RPMI7951 (cell line): ENCODE measurements around the gene VEGFC. TPM values are rescaled to one million over a fixed set of nuclear protein-coding genes. Genes with fewer than 3 reads are reported as not detected.

Experiments used
- DNase-seq: peaks from one replicate; pipeline ENCODE4 v3.0.0-alpha.2; 2012; ENCODE audit warnings: low read depth
- total RNA-seq: library from RNA; depleted of rRNA; stranded (reverse); fragments of >200 nt; shearing (Covaris generic); gene quantifications from 2 replicates; pipeline ENCODE4 v1.2.3, GENCODE V29; 2014

VEGFC gene
- total RNA-seq, 1 experiment from 2014 or later, result 58.6 TPM

DNA sequence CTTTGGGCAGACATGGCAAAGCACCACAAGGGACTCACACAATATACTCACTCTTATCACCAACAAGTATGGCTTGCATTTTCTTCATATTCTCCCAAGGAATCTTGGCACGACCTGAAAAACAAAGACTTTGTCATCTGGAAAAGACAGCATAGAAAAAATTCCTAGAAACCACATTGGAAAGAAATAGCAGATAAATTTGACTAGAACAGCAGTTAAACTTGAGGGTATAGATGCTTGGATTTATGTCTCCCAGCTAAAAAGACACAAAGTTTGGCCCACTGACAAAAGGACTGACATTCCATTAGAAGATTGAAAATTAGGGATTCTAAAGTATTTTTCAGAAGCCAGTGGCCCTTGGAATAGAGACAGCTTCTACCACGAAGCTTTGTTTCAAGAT, 6.9 kb upstream of the VEGFC start:
- no peak for DNase-seq

DNA sequence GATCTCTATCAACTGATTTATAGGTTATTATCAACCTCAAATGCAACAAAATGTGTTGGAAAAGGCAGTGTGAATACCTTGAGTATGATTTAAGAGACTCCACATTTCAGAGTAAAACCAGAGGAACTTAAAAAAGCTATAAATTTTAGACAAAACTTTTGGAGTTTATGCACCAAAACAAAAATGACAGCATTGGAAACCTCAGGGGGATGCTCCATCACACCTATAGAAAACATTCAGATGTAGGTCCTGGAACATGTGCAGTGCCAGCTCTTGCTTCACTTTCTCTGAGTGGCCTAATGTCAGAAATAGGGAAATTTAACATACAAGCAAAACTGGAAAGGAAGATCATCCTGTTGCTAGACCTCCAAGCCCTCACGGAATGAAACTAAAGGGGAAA, 5.8 kb upstream of the VEGFC start:
- no peak for DNase-seq

DNA sequence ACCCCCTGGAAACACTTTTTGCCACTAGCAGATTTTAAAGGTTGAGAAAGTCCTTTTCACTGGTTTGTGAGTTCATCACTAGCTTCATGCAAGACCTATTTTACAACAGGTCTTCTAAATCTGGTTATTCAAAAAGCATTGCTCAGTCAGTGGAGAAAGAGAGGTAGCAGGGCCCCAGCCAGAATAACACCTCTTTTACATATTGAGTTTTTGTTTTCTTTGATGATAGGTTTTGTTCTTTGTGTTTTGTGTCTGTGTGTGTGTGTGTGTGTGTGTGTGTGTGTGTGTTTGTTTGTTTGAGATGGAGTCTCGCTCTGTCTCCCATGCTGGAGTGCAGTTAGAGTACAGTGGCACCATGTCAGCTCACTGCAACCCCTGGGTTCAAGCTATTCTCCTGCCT, 2.7 kb upstream of the VEGFC start:
- no peak for DNase-seq

DNA sequence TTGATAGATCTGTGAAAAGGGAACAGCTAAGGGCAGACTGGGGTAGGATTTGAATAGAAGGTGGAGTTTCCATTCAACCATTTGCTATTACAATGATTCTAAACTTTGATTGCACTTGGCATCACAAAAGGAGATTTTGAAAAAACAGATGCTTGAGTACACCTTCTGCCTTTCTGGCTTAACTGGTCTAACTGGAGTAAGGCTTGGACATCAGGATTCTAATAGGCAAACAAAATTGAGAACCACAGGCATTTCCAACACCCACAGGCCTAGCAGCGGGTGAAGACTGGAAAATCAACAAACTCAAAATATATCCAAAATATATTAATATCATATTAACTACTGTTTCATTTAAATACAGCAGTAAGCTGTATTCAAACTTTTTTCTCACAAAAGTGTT, 1.9 kb upstream of the VEGFC start:
- DNase-seq, result no peak

DNA sequence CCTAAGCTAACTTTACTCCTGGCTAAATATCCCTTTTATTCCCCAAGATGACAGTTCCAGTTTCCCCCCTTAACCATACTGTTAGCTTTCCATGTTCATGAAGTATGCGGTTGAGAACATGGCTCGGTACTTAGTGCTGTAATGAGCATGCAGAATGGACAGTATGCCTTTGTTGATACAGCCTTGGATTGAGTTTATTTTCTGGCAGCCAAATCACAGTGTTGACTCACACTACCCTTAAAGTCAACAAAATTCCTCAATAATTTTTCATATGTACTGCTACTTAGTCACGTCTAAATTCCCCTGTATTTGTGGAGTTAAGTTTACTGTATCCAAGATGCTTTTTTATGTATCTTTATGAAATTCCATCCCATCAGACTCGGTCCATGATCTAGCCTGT, 1.4 kb upstream of the VEGFC start:
- DNase-seq, result peak; percentile 87

DNA sequence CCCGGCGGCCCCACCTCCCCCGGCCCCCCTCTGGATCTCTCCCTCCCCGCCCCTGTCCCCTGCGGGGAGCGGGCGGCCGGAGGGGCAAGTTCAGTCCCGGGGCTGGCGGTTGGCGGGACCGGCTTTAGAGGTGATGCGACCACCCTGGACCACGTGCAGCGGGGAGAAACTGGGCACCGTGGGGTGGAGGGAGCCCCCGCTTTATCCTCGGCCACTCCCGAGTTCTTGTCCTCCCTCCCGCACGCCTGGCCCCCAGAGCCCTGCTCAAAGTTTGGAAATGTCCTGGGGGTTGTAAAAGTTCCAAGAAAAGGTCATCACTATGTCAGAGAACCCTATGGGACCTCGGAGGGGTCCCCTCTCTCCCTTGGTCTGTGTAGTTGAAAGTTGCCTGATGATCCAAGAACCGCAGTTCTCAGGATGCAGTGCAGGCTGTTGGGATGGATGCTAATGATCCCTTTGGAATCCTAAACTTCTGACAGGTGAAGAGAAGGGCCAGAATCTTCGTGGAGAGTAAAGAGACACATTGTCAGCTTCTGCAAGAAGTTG, 411 bp upstream of the VEGFC start:
- no peak for DNase-seq

DNA sequence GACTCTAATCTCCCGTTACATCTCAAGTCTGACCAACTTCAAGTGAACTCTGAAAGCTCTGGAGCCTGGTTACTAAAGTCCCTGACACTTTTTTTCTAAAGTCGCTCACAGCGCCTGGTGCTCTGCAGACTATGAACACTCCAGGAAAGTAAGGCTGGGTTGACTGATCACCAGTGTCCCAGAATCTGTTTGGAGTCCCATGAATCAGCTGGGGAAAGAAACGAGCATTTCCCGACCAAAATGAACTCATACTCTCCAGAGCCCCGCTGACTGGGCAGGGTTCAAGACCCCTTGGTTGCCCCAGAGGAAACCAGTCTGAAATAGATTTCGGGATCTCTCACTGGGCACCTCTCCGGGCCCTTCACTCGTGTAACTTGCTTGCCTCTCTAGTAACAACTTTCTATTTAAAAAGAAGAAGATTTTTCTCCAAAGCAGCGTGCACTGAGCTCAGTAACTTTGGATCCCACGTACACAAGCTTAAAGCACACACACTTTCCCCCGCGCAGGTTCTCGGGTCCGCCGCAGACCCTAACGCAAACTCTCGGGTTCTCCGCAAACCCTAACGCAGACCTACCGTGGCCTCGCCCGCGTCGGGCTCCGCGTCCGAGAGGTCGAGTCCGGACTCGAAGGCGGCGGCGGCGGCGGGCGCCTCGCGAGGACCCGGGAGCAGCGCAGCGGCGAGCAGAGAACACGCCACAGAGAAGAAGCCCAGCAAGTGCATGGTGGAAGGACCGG, 964 bp downstream of the VEGFC start:
- peak; percentile 72 for DNase-seq

DNA sequence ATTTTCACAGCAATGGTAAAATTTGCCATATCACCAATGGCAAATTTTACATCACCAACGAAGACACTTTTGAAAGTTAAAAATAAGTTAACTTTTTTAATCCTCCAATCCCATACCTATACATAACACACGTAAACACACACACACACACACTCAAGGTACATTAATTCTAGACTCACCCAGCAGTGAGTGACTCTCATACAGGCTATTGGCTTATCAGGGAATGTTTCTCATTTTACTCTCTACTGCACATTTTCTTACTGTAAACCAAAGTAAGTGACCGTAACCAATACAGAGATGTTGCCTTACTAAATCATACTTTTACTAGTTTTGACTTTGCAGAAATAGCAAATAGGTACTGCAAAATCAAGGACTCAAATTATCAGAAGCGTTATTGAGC, 2.3 kb downstream of the VEGFC start:
- peak; percentile 40 for DNase-seq

DNA sequence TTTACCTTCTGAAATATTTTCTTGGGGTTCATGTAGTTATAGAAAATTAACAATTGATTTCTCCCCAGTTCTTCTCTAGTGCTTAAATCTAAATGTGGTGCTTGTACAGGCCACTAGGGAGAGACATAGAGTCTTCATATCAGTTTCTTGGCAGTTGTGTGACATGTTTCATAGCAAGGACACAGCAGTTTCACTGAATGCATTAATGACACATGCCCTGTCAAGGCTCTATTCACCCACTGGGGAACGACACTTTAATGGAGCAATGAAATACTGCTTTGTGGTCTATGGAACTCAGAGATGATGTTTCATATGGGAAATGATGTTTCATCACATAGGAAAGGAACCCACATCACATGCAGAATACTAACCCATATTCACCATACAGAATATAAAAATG, 2.8 kb downstream of the VEGFC start:
- DNase-seq, result peak; percentile 94

DNA sequence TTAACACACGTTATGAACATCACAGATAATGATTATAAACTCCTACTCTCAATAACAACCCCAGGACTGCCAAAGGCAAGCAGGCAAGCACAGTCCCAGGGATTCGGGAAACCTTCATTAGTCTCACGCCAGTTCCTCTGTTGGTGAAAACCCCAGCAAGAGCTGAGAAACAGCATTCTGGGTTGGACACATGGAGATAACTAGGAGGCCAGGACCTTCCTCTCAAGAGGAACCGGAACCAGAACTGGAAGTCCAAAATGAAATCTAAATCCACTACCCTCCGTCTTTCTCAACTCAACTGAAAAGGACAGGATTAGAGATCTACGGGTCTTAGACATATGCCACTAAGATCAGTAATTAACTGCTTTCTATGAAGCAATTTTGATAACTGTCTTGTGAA, 3.8 kb downstream of the VEGFC start:
- peak; percentile 34 for DNase-seq

DNA sequence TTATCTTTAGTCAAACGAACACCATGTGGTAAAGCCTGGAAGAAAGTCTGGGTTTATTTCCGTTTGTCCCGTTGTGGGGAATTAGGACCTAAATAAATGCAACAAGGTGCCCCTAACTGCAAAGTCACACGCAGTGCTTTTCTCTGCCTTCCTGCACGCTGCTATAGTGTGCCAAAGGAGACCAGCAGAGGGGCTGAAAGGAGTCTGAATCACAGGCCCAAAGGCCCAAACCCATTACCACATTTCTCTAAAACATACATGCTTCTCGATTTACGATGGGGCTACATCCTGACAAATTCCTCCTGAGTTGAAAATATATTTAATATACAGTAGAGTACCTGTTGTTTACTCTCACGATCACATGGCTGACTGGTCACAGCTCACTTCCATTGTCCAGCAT, 4.5 kb downstream of the VEGFC start:
- peak; percentile 40 for DNase-seq

DNA sequence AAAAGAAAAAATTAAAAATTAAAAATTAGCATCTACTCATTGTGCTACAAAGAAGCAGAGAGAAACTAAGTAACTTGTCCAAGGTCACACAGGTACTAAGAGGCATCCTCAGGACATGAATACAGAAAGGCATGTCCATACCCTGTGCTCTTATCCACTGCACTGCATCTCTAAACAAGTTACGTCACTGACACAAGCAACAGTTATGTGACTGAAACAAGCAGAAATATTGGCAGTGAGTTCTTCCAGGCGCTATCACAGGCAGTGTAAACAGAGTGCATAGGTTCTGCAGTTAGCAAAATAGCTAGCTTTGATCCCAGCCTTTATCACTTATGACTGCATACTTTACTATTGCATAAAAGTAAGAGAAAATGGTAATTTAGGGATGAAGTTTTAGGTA, 7.9 kb downstream of the VEGFC start:
- peak; percentile 18 for DNase-seq

DNA sequence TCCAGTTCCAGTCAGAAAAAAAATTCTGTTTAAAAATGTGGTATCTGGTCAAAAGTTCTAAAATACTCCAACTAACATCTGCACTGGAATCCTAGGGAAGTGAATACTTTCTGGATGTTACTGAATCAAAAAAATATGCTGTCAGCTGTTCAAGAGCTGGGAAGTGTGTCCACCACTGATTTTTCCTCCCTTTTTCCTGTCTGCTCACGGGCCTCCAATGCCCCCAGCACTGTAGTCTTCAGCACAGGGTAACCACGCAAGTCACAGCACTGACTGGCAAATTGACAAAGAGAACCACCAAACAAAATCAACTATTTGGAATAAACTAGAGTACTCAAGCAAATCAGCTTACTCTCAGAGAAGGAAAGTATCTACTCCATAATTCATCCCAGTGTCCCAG, 9.9 kb downstream of the VEGFC start:
- peak; percentile 81 for DNase-seq

DNA sequence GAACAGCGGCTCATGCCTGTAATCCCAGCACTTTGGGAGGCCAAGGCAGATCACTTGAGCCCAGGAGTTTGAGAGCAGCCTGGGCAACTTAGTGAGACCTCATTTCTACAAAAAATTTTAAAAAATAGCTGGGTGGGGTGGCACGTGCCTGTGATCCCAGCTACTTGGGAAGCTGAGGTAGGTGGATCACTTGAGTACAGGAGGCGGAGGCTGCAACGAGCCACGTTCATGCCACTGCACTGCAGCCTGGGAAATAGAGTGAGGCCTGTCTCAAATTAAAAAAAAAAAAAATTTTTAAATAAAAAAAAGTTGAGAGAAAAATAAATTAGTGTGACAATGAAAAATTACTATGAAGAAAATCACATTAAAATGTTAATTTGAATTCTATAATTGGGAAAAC, 10.5 kb downstream of the VEGFC start:
- no peak for DNase-seq

DNA sequence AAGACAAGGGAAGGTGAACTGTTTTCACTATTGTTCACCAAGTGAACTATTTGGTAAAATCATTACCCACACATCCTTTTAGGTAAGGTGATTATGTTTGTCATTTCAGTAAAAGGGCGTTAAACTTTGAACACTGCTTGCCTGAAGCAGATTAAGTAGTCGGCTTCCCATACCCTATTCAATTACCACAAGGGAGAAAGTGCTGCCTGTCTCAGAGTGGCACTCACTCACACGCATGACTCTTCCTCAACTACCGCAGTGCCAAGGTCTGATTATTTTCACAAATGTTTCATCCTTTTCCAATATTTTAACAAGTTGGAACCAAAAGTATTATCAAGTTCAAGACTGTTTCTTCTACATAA, 11.0 kb downstream of the VEGFC start:
- DNase-seq, result peak; percentile 58

DNA sequence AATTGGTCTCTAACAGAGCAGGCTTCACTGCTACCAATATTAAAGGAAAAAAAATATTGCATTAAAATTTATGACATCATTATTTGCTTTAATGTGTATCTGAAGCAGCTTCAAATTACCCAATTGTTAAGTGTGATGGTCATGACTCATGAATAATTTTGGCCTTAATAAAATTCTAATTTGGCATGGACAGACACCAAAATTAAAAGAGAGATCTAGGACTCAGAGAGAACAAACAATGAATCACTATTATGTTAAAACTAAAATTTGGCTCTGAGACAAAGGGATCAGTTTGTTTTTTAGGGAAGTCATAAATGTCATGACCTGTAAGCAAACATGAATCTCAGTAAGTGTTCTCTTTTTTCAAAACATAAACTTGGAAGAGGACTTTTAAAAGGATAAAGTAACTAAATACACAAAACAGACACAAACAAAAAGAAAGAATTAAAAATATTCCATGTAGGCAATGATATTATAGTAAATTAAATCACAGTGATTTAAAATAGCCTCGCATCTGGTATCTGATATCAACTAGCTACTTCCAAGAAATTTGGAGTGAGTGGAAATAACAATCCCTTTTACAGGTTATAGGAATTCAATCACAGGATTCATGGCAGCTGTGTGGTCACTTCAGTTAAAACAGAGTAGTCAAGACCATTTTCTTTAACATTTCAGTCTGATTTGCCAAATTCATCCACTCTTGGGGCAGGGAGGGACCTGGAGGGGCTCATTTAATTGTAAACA, 11.6 kb downstream of the VEGFC start:
- peak; percentile 26 for DNase-seq

DNA sequence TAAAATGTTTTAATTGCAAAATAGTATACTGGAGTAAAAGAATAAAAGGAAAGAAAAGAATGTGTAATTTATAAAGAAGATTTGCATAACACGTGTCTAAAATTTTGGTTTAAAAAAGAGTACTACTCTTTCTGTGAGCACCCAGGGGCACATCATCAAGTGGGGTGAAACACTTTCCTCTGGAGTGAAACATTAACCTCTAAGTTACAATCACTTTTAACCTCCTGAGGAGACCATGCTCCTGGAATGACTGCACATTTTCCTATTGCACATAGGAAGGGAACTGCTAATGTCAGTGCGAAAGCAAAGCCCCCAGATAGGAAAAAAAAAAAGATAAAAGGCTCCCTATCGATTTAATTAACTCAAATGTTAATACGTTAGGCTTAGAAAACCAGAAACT, 13.3 kb downstream of the VEGFC start:
- no peak for DNase-seq

DNA sequence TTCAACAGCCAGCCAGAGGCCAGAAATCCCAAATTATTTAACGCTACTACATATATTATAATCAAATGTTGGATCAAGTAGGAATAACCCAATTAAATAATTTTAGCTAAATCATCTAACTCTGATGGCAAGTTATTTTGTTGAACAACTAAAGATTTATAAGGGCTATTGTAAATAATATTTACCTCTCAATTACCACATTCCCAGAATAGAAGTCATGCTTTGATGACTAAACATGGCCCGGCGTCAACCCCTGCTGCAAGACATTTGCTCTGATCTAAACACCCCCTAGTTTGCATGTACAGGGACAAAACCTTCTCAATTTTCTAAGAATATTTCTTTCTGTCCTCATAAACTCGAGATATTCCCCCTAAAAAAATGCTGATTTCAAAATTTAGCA, 14.2 kb downstream of the VEGFC start:
- DNase-seq, result peak; percentile 73

DNA sequence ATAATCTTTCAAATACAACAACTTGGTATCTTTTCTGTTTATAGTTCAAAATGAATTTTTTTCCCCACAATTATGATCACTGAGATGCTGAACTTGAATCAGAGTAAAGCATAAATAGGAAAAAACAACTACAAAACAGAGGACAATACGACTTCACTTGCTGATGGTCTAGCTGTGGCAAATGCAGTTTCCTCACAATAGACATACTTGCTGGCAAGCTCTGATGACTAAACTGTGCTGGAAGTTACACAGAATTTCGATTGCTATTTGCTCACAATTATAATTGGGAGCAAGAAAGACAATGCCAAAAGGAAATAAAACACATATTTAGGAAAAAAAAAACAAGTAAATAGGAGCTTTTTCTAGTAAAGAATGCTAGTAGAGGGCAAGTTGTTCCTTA, 14.7 kb downstream of the VEGFC start:
- DNase-seq, result peak; percentile 66

DNA sequence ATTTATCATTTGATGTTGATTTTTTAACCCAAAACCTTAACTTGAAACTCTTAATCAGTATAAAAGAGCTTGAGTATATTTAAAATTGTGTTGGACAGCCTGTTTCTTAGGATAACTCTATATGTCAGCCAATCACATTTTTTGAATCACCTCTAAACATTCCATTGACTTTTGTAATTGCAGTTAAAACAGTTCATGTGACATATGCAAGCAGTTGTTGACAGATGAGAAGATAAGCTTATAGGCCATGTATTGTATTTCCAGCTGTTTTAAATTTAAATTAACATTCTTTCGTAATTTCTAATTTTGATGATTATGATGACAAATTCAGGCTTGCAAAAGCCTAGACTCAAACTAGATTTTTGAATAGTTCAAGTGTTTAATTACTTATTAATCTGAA, 17.4 kb downstream of the VEGFC start:
- DNase-seq, result no peak

DNA sequence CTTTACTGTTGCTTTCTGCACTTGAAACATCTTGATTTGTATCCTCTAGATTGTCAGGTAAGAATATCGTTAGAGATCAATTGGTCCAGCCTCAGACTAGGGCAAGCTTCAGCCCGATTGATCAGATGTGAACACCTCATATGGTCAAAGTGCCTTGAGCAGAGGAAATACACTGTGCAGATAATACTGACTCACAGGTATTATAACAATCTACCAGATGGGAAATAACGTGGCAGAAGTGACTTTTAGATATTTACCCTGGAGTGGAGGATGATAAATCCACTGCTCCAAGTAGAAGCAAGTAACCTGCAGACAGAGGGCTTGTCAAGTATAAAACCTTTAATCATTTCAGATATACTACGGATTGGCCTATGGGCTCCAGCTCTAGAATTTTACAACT, 17.9 kb downstream of the VEGFC start:
- peak; percentile 44 for DNase-seq

DNA sequence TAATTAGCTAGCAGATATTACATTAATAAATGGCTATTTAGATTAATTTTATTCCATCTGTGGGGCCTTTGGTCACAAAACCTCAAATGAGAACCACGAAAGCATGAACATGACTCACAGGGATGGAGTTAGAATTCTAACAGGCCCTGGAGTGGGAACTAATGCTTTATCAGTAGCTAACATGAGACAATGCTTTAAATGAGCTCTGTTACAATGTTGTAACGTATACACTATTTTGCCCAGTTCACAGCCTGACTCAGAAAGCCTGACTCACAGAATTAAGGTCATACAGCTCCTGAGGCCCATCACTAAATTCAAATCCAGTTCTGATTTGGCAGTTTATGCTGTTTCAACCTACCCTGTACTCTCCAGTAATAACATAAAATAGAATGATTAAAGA, 23.2 kb downstream of the VEGFC start:
- DNase-seq, result peak; percentile 96

DNA sequence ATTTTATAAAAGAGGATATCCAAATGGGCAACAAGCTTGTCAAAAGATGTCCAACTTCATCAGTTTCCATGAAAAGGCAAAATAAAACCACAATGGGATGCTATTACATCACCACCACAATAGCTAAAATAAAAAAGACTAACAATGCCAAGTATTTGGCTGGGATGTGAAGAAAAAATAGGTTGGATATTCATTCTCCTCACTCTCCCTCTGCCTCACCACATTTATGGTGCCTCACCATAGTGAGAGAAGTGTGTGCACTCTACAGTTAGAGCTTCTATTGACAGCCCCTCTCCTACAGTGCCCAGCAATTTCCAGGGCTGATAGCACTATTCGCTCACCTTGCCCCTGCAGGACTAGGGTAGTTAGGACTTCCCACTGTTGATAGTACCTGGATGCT, 25.5 kb downstream of the VEGFC start:
- DNase-seq, result peak; percentile 65
